Smooth muscle cell (in vitro differentiated cells): ENCODE measurements around the gene NKD2. TPM values are rescaled to one million over a fixed set of nuclear protein-coding genes. Genes with fewer than 3 reads are reported as not detected.

Experiments used
- DNase-seq: peaks from one replicate; lab custom pipeline; 2025; ENCODE audit not compliant: unreplicated experiment; lab: John Stamatoyannopoulos, UW
- H2AFZ ChIP-seq: fragments of 200-600 bp; sonication (generic); 2 replicates; pipeline ENCODE4 v1.6.0; 2016; ENCODE audit warnings: antibody characterized with exemption, low read depth, mild to moderate bottlenecking
- H3F3A ChIP-seq: fragments of 200-600 bp; sonication (generic); 2 replicates; pipeline ENCODE4 v1.6.0; 2017; ENCODE audit warnings: antibody characterized with exemption, low read depth
- H3K27ac ChIP-seq: fragments of 200-600 bp; sonication (generic); 2 replicates; pipeline ENCODE4 v1.5.1; 2016; ENCODE audit warnings: low read depth, mild to moderate bottlenecking
- H3K27me3 ChIP-seq: fragments of 200-600 bp; sonication (generic); 2 replicates; pipeline ENCODE4 v1.6.1; 2016; ENCODE audit warnings: low read depth, mild to moderate bottlenecking
- H3K36me3 ChIP-seq: fragments of 200-600 bp; sonication (generic); 2 replicates; pipeline ENCODE4 v1.5.1; 2016; ENCODE audit warnings: low read depth
- H3K4me1 ChIP-seq: fragments of 200-600 bp; sonication (generic); 2 replicates; pipeline ENCODE4 v1.5.1; 2016; ENCODE audit warnings: low read depth
- H3K4me2 ChIP-seq: fragments of 200-600 bp; sonication (generic); 2 replicates; pipeline ENCODE4 v1.6.0; 2016; ENCODE audit warnings: mild to moderate bottlenecking
- H3K4me3 ChIP-seq: fragments of 200-600 bp; sonication (generic); 2 replicates; pipeline ENCODE4 v1.5.1; 2016; ENCODE audit warnings: mild to moderate bottlenecking
- H3K79me2 ChIP-seq: fragments of 200-600 bp; sonication (generic); 2 replicates; pipeline ENCODE4 v1.6.0; 2016; ENCODE audit warnings: low read depth, mild to moderate bottlenecking
- H3K9ac ChIP-seq: fragments of 200-600 bp; sonication (generic); 2 replicates; pipeline ENCODE4 v1.6.0; 2016; ENCODE audit warnings: low read depth
- H3K9me3 ChIP-seq: fragments of 200-600 bp; sonication (generic); replicated peaks from 2 replicates; pipeline ENCODE4 v1.5.1; 2016; ENCODE audit warnings: low read depth
- H4K20me1 ChIP-seq: fragments of 200-600 bp; sonication (generic); 2 replicates; pipeline ENCODE4 v1.6.0; 2016; ENCODE audit warnings: low read depth
- CTCF ChIP-seq: fragments of 200-600 bp; sonication (generic); IDR thresholded peaks from 2 replicates; pipeline ENCODE4 v1.5.1; 2017; ENCODE audit warnings: borderline replicate concordance, mild to moderate bottlenecking, antibody characterized with exemption; ENCODE audit not compliant: insufficient read depth, poor library complexity, severe bottlenecking
- WGBS: methylation state at CpG from one replicate; pipeline ENCODE4 v1.1.7; 2016; ENCODE audit warnings: low lambda C conversion rate; 5-methylcytosine and 5-hydroxymethylcytosine counted together
- polyA plus RNA-seq: library from polyadenylated mRNA; unstranded; fragments of >200 nt; fragmentation: Nextera tagmentation; extraction: Ambion mirVana; gene quantifications from 2 replicates; pipeline ENCODE4 v1.2.1, GENCODE V29; 2016
- total RNA-seq: library from RNA; depleted of rRNA; stranded (reverse); fragments of >200 nt; gene quantifications from 2 replicates; pipeline ENCODE4 v1.2.3, GENCODE V29; 2014

Gene NKD2
- total RNA-seq (31.2 and 32.5 TPM in 2 replicates), polyA plus RNA-seq (105 and 122 TPM in 2 replicates)

- Histone ChIP-seq H4K20me1 (peaks cover 43% of the 10 kb centered on the region), H3K36me3 (no peaks in the 10 kb centered on the region), H3F3A (no peaks in the 10 kb centered on the region), H3K9ac (no peak within 1 kb of the TSS), H3K9me3 (no peaks in the 10 kb centered on the region), H3K4me3 (peak within 1 kb of the TSS; percentile 62), H3K27me3 (peaks cover 5% of the 10 kb centered on the region), H3K4me1 (peaks cover 4% of the 10 kb centered on the region), H3K79me2 (peaks cover 30% of the 10 kb centered on the region), H3K4me2 (peak within 1 kb of the TSS; percentile 96), H3K27ac (no peak within 1 kb of the TSS), H2AFZ (no peak within 1 kb of the TSS)
- 3% methylated on average over 53 of the region's 108 CpGs for WGBS
- no peak for DNase-seq
- peak; percentile 63 for TF ChIP-seq CTCF
Measured at GRCh38 chr5:1008451-1009358, at the start of gene NKD2. Gene NKD2, plus strand, starts transcription at chr5:1008802. Its CDS starts 256 bp downstream, at chr5:1009058.

GRCh38 chr5:959581-960531 is 48.7 kb upstream of the NKD2 start:
- Histone ChIP-seq H3K27ac (no peak overlapping the region), H2AFZ (no peak overlapping the region), H3K9me3 (no peaks in the 10 kb centered on the region), H3F3A (peaks cover 10% of the 10 kb centered on the region), H3K9ac (no peak overlapping the region), H3K79me2 (no peaks in the 10 kb centered on the region), H3K4me1 (no peaks in the 10 kb centered on the region), H3K4me3 (no peak overlapping the region), H3K27me3 (no peaks in the 10 kb centered on the region), H4K20me1 (no peaks in the 10 kb centered on the region), H3K4me2 (no peak overlapping the region), H3K36me3 (no peaks in the 10 kb centered on the region)
- DNase-seq, result no peak
- WGBS, result 95% methylated on average over 37 of the region's 47 CpGs
- no peak for TF ChIP-seq CTCF

- Histone ChIP-seq H3K27me3 (no peaks in the 10 kb centered on the region), H3K79me2 (no peaks in the 10 kb centered on the region), H3K36me3 (no peaks in the 10 kb centered on the region), H3K9me3 (no peaks in the 10 kb centered on the region), H3K27ac (no peak overlapping the region), H3K4me1 (no peaks in the 10 kb centered on the region), H3K4me3 (no peak overlapping the region), H3K4me2 (no peak overlapping the region), H4K20me1 (no peaks in the 10 kb centered on the region), H3K9ac (no peak overlapping the region), H2AFZ (no peak overlapping the region), H3F3A (peaks cover 17% of the 10 kb centered on the region)
- no peak for DNase-seq
- WGBS, result 85% methylated on average over 7 of the region's 7 CpGs
- TF ChIP-seq CTCF, result no peak
Measured at GRCh38 chr5:960551-960950, 48.1 kb upstream of the NKD2 start.
